HG02885 (cell line): ENCODE data around the gene TSPAN18.

Experiments used
- ATAC-seq: cut with Tn5 transposase; IDR thresholded peaks from one replicate; pipeline ENCODE4 v1.9.1; 2021; ENCODE audit warnings: mild to moderate bottlenecking; ENCODE audit not compliant: unreplicated experiment, poor library complexity

Gene TSPAN18

GRCh38 chr11:44736791-44737190 lies 10.0 kb downstream of the TSPAN18 start:
- no peak for ATAC-seq

GRCh38 chr11:44737245-44738085 lies 10.7 kb downstream of the TSPAN18 start:
- no peak for ATAC-seq

- ATAC-seq = no peak
These were observed 12.0 kb downstream of the TSPAN18 start for GRCh38 chr11:44738791-44739190.

- ATAC-seq = no peak
These were observed 14.2 kb downstream of the TSPAN18 start for GRCh38 chr11:44740967-44741366.

GRCh38 chr11:44741976-44742375 lies 15.2 kb downstream of the TSPAN18 start:
- no peak for ATAC-seq

GRCh38 chr11:44742508-44743246 lies 15.9 kb downstream of the TSPAN18 start:
- ATAC-seq = no peak

GRCh38 chr11:44743326-44743725 lies 16.6 kb downstream of the TSPAN18 start:
- no peak for ATAC-seq

GRCh38 chr11:44743959-44744557 lies 17.3 kb downstream of the TSPAN18 start:
- no peak for ATAC-seq

GRCh38 chr11:44746894-44747293 lies 20.1 kb downstream of the TSPAN18 start:
- no peak for ATAC-seq

GRCh38 chr11:44747316-44747715 lies 20.6 kb downstream of the TSPAN18 start:
- no peak for ATAC-seq

- no peak for ATAC-seq
These were observed 21.1 kb downstream of the TSPAN18 start for GRCh38 chr11:44747836-44748235.

- ATAC-seq = no peak
These were observed 21.8 kb downstream of the TSPAN18 start for GRCh38 chr11:44748606-44749005.

- ATAC-seq = no peak
These were observed 22.4 kb downstream of the TSPAN18 start for GRCh38 chr11:44749189-44749588.

- no peak for ATAC-seq
These were observed 24.0 kb downstream of the TSPAN18 start for GRCh38 chr11:44750551-44751465.

- ATAC-seq = no peak
These were observed 25.5 kb downstream of the TSPAN18 start for GRCh38 chr11:44752300-44752699.

- ATAC-seq = no peak
These were observed 26.0 kb downstream of the TSPAN18 start for GRCh38 chr11:44752713-44753112.

- no peak for ATAC-seq
These were observed 27.3 kb downstream of the TSPAN18 start for GRCh38 chr11:44753961-44754645.

- no peak for ATAC-seq
These were observed 28.3 kb downstream of the TSPAN18 start for GRCh38 chr11:44754876-44755555.
